PC-3 (cell line): Measurements from ENCODE around the gene FSTL4. TPM values are rescaled to one million over a fixed set of nuclear protein-coding genes. Genes with fewer than 3 reads are reported as not detected.

Source experiments
- ATAC-seq: fragments of 200-7000 bp; cut with Tn5 transposase; 2 replicates; pipeline ENCODE4 v1.9.1; 2020; ENCODE audit warnings: mild to moderate bottlenecking, moderate library complexity
- BruUV-seq: library from RNA; stranded (reverse); fragments of 400-500 nt; replicated peaks from 2 replicates; lab custom pipeline; 2021; lab: Mats Ljungman, UMichigan
- CTCF ChIA-PET: fragments of 300-600 bp; sonication (Branson Sonifier 250); formaldehyde crosslinking; loops from one replicate; lab custom pipeline; 2022; ENCODE audit warnings: antibody characterized with exemption; lab: Charles Lee
- POLR2A ChIA-PET: fragments of 300-600 bp; sonication (Branson Sonifier 250); formaldehyde crosslinking; loops from one replicate; lab custom pipeline; 2022; ENCODE audit warnings: antibody characterized with exemption; ENCODE audit not compliant: unreplicated experiment; lab: Charles Lee
- DNase-seq: peaks from one replicate; pipeline ENCODE4 v3.0.0-alpha.2; 2015
- H2AFZ ChIP-seq: fragments of 300-600 bp; sonication (generic); 2 replicates; pipeline ENCODE4 v1.6.0; 2016; ENCODE audit warnings: antibody characterized with exemption, low read length
- H3F3A ChIP-seq: fragments of 300-600 bp; sonication (generic); one replicate; pipeline ENCODE4 v1.6.0; 2017; ENCODE audit warnings: antibody characterized with exemption, low read length, control low read depth, mild to moderate bottlenecking; ENCODE audit not compliant: unreplicated experiment
- H3K27ac ChIP-seq: fragments of 300-600 bp; sonication (generic); 2 replicates; pipeline ENCODE4 v1.5.1; 2016; ENCODE audit warnings: mild to moderate bottlenecking, low read length
- H3K27me3 ChIP-seq: fragments of 300-600 bp; sonication (generic); 2 replicates; pipeline ENCODE4 v1.6.1; 2016; ENCODE audit warnings: low read length, mixed read lengths
- H3K36me3 ChIP-seq: fragments of 300-600 bp; sonication (generic); 2 replicates; pipeline ENCODE4 v1.6.1; 2016; ENCODE audit warnings: low read depth, mixed run types, low read length, mixed read lengths
- H3K4me1 ChIP-seq: fragments of 300-600 bp; sonication (generic); 2 replicates; pipeline ENCODE4 v1.5.1; 2016; ENCODE audit warnings: low read length; ENCODE audit not compliant: insufficient read depth
- H3K4me2 ChIP-seq: fragments of 300-600 bp; sonication (generic); 2 replicates; pipeline ENCODE4 v1.6.0; 2016; ENCODE audit warnings: low read length
- H3K4me3 ChIP-seq: fragments of 300-600 bp; sonication (generic); 2 replicates; pipeline ENCODE4 v1.5.1; 2016; ENCODE audit warnings: mild to moderate bottlenecking, low read length, mixed read lengths
- H3K79me2 ChIP-seq: fragments of 300-600 bp; sonication (generic); 2 replicates; pipeline ENCODE4 v1.6.1; 2017; ENCODE audit warnings: low read length, mixed read lengths
- H3K9ac ChIP-seq: fragments of 300-600 bp; sonication (generic); 2 replicates; pipeline ENCODE4 v1.6.0; 2016; ENCODE audit warnings: mild to moderate bottlenecking, low read length
- H3K9me2 ChIP-seq: fragments of 300-600 bp; sonication (generic); replicated peaks from 2 replicates; pipeline ENCODE4 v1.6.1; 2016; ENCODE audit warnings: mixed run types, low read length, mixed read lengths
- H3K9me3 ChIP-seq: fragments of 300-600 bp; sonication (generic); 2 replicates; pipeline ENCODE4 v1.6.1; 2016; ENCODE audit warnings: low read length, mixed read lengths
- H4K20me1 ChIP-seq: fragments of 300-600 bp; sonication (generic); 2 replicates; pipeline ENCODE4 v1.6.1; 2016; ENCODE audit warnings: low read length, mixed read lengths
- CTCF ChIP-seq: fragments of 300-600 bp; sonication (generic); conservative IDR thresholded peaks from 2 replicates; pipeline ENCODE4 v1.5.1; 2017; ENCODE audit warnings: antibody characterized with exemption, low read depth, mild to moderate bottlenecking, low read length
- EZH2 ChIP-seq: fragments of 300-600 bp; sonication (generic); IDR thresholded peaks from one replicate; pipeline ENCODE4 v1.6.1; 2017; ENCODE audit warnings: antibody characterized with exemption, mild to moderate bottlenecking, low read length; ENCODE audit not compliant: unreplicated experiment
- EZH2phosphoT487 ChIP-seq: fragments of 300-600 bp; sonication (generic); IDR thresholded peaks from 2 replicates; pipeline ENCODE4 v1.6.1; 2018; ENCODE audit warnings: mild to moderate bottlenecking, antibody characterized with exemption, low read length, borderline replicate concordance
- intact Hi-C: fragments of 100-400 bp; cut with micrococcal nuclease; formaldehyde crosslinking; loops from 2 replicates; pipeline ENCODE4 v1.9.0; 2023
- total RNA-seq: library from RNA; depleted of rRNA; stranded (reverse); fragments of >200 nt; gene quantifications from 2 replicates; pipeline ENCODE4 v1.2.3, GENCODE V29; 2014

Gene FSTL4
- total RNA-seq, 1 experiment from 2014 or later = 4.2 TPM

GRCh38 chr5:133520991-133521706 lies 91.2 kb downstream of the FSTL4 start:
- Histone ChIP-seq H3K27me3 (no peaks in the 10 kb centered on the region), H2AFZ (no peak overlapping the region), H3K9me3 (no peaks in the 10 kb centered on the region), H3K4me1 (no peaks in the 10 kb centered on the region), H3K79me2 (no peaks in the 10 kb centered on the region), H3K9me2 (no peaks in the 10 kb centered on the region), H3K9ac (no peak overlapping the region), H3K36me3 (no peaks in the 10 kb centered on the region), H4K20me1 (no peaks in the 10 kb centered on the region), H3K4me2 (no peak overlapping the region), H3K4me3 (no peak overlapping the region), H3K27ac (no peak overlapping the region), H3F3A (no peaks in the 10 kb centered on the region)
- no TSS peak for BruUV-seq
- no peak for DNase-seq
- TF ChIP-seq EZH2phosphoT487 (no peak), CTCF (no peak), EZH2 (no peak)
- CTCF ChIA-PET = no interaction called here
- no peak for ATAC-seq
- POLR2A ChIA-PET = no interaction called here
- intact Hi-C loops = no loop called here

GRCh38 chr5:133520062-133520461 lies 92.3 kb downstream of the FSTL4 start:
- no peak for ATAC-seq
- H3K79me2 ChIP-seq = no peaks in the 10 kb centered on the region
- ChIA-PET CTCF (no interaction called here), POLR2A (no interaction called here)
- no peaks in the 10 kb centered on the region for H3K36me3 ChIP-seq
- H3K9ac ChIP-seq = no peak overlapping the region
- intact Hi-C loops = no loop called here
- TF ChIP-seq CTCF (no peak), EZH2 (no peak)
- H3K4me3 ChIP-seq = no peak overlapping the region
- BruUV-seq = no TSS peak
- H3K4me2 ChIP-seq = no peak overlapping the region
- no peak for DNase-seq
- H3K9me3 ChIP-seq = no peaks in the 10 kb centered on the region
- no peaks in the 10 kb centered on the region for H3K4me1 ChIP-seq
- no peak overlapping the region for H3K27ac ChIP-seq
- H3F3A ChIP-seq = no peaks in the 10 kb centered on the region
- no peaks in the 10 kb centered on the region for H3K9me2 ChIP-seq
- no peaks in the 10 kb centered on the region for H4K20me1 ChIP-seq
- no peak overlapping the region for H2AFZ ChIP-seq
- no peaks in the 10 kb centered on the region for H3K27me3 ChIP-seq

GRCh38 chr5:133519191-133519590 lies 93.2 kb downstream of the FSTL4 start:
- ChIA-PET POLR2A (no interaction called here), CTCF (no interaction called here)
- no peaks in the 10 kb centered on the region for H3K36me3 ChIP-seq
- no peak overlapping the region for H3K4me3 ChIP-seq
- no peak overlapping the region for H3K4me2 ChIP-seq
- H3K9me3 ChIP-seq = no peaks in the 10 kb centered on the region
- TF ChIP-seq EZH2 (no peak), EZH2phosphoT487 (no peak)
- BruUV-seq = no TSS peak
- H4K20me1 ChIP-seq = no peaks in the 10 kb centered on the region
- DNase-seq = no peak
- H3K4me1 ChIP-seq = no peaks in the 10 kb centered on the region
- H3K9me2 ChIP-seq = no peaks in the 10 kb centered on the region
- H2AFZ ChIP-seq = no peak overlapping the region
- H3F3A ChIP-seq = no peaks in the 10 kb centered on the region
- no peak overlapping the region for H3K9ac ChIP-seq
- H3K27ac ChIP-seq = no peak overlapping the region
- intact Hi-C loops = no loop called here
- ATAC-seq = no peak
- no peaks in the 10 kb centered on the region for H3K79me2 ChIP-seq
- H3K27me3 ChIP-seq = no peaks in the 10 kb centered on the region
